ENCODE data around the gene GPR141.

GPR141 gene

GRCh38 chr7:37665352-37666022 is 18.1 kb upstream of the GPR141 start:
- H3K9me3 ChIP-seq (ENCODE audit: control insufficient read depth in 1 of 2, low read length in 2 of 2): no peaks in the 10 kb centered on the region
- no peak overlapping the region for H3K4me3 ChIP-seq (ENCODE audit: low read depth in 1 of 2, low read length in 2 of 2)
- H3K36me3 ChIP-seq (ENCODE audit: control insufficient read depth in 1 of 2, insufficient read depth in 2 of 2, low read length in 2 of 2): no peaks in the 10 kb centered on the region
- H3K27me3 ChIP-seq (ENCODE audit: low read depth, low read length): no peaks in the 10 kb centered on the region
- no peak overlapping the region for H3K27ac ChIP-seq (ENCODE audit: low read length)
- H3K4me1 ChIP-seq (ENCODE audit: control insufficient read depth in 1 of 2, insufficient read depth in 2 of 2, low read length in 2 of 2): no peaks in the 10 kb centered on the region

GRCh38 chr7:37666026-37666799 is 17.4 kb upstream of the GPR141 start:
- Histone ChIP-seq H3K4me1 (ENCODE audit: control insufficient read depth in 1 of 2, insufficient read depth in 2 of 2, low read length in 2 of 2) (no peaks in the 10 kb centered on the region), H3K9me3 (ENCODE audit: control insufficient read depth in 1 of 2, low read length in 2 of 2) (no peaks in the 10 kb centered on the region), H3K4me3 (ENCODE audit: low read depth in 1 of 2, low read length in 2 of 2) (no peak overlapping the region), H3K27ac (ENCODE audit: low read length) (no peak overlapping the region), H3K36me3 (ENCODE audit: control insufficient read depth in 1 of 2, insufficient read depth in 2 of 2, low read length in 2 of 2) (no peaks in the 10 kb centered on the region), H3K27me3 (ENCODE audit: low read depth, low read length) (no peaks in the 10 kb centered on the region)

DNA sequence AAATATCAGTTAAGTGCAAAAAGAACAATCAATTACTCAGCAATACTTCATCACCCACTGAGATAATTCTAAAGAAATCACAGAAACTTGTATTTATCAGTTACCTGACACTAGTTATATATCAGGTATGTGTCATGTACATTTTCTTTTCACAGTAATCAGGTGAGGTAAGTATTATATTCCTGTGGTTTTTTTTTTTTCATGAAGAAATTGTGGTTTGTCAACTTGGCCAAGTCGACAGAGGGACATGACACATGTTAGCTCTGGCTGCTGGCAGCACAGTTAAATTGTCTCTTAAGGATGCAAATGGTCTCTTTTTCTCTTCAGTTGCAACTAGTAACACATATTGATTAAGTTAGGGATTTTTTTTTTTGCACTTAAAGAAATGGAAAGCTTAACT is 13.7 kb upstream of the GPR141 start:
- no peaks in the 10 kb centered on the region for H3K9me3 ChIP-seq (ENCODE audit: control insufficient read depth in 1 of 2, low read length in 2 of 2)
- no peaks in the 10 kb centered on the region for H3K27me3 ChIP-seq (ENCODE audit: low read depth, low read length)
- no peaks in the 10 kb centered on the region for H3K36me3 ChIP-seq (ENCODE audit: control insufficient read depth in 1 of 2, insufficient read depth in 2 of 2, low read length in 2 of 2)
- no peak overlapping the region for H3K4me3 ChIP-seq (ENCODE audit: low read depth in 1 of 2, low read length in 2 of 2)
- H3K4me1 ChIP-seq (ENCODE audit: control insufficient read depth in 1 of 2, insufficient read depth in 2 of 2, low read length in 2 of 2): no peaks in the 10 kb centered on the region
- no peak overlapping the region for H3K27ac ChIP-seq (ENCODE audit: low read length)

- Histone ChIP-seq H3K9me3 (ENCODE audit: control insufficient read depth in 1 of 2, low read length in 2 of 2) (no peaks in the 10 kb centered on the region), H3K27me3 (ENCODE audit: low read depth, low read length) (no peaks in the 10 kb centered on the region), H3K36me3 (ENCODE audit: control insufficient read depth in 1 of 2, insufficient read depth in 2 of 2, low read length in 2 of 2) (no peaks in the 10 kb centered on the region), H3K4me3 (ENCODE audit: low read depth in 1 of 2, low read length in 2 of 2) (no peak overlapping the region), H3K27ac (ENCODE audit: low read length) (no peak overlapping the region), H3K4me1 (ENCODE audit: control insufficient read depth in 1 of 2, insufficient read depth in 2 of 2, low read length in 2 of 2) (no peaks in the 10 kb centered on the region)
Measured at GRCh38 chr7:37670436-37670835, 13.1 kb upstream of the GPR141 start.

GRCh38 chr7:37671876-37672275 is 11.7 kb upstream of the GPR141 start:
- no peaks in the 10 kb centered on the region for H3K4me1 ChIP-seq (ENCODE audit: control insufficient read depth in 1 of 2, insufficient read depth in 2 of 2, low read length in 2 of 2)
- no peak overlapping the region for H3K27ac ChIP-seq (ENCODE audit: low read length)
- no peak overlapping the region for H3K4me3 ChIP-seq (ENCODE audit: low read depth in 1 of 2, low read length in 2 of 2)
- no peaks in the 10 kb centered on the region for H3K27me3 ChIP-seq (ENCODE audit: low read depth, low read length)
- no peaks in the 10 kb centered on the region for H3K9me3 ChIP-seq (ENCODE audit: control insufficient read depth in 1 of 2, low read length in 2 of 2)
- no peaks in the 10 kb centered on the region for H3K36me3 ChIP-seq (ENCODE audit: control insufficient read depth in 1 of 2, insufficient read depth in 2 of 2, low read length in 2 of 2)

- Histone ChIP-seq H3K9me3 (ENCODE audit: control insufficient read depth in 1 of 2, low read length in 2 of 2) (no peaks in the 10 kb centered on the region), H3K4me1 (ENCODE audit: control insufficient read depth in 1 of 2, insufficient read depth in 2 of 2, low read length in 2 of 2) (no peaks in the 10 kb centered on the region), H3K36me3 (ENCODE audit: control insufficient read depth in 1 of 2, insufficient read depth in 2 of 2, low read length in 2 of 2) (no peaks in the 10 kb centered on the region), H3K27me3 (ENCODE audit: low read depth, low read length) (no peaks in the 10 kb centered on the region), H3K4me3 (ENCODE audit: low read depth in 1 of 2, low read length in 2 of 2) (no peak overlapping the region), H3K27ac (ENCODE audit: low read length) (no peak overlapping the region)
Measured at GRCh38 chr7:37672926-37673325, 10.6 kb upstream of the GPR141 start.

DNA sequence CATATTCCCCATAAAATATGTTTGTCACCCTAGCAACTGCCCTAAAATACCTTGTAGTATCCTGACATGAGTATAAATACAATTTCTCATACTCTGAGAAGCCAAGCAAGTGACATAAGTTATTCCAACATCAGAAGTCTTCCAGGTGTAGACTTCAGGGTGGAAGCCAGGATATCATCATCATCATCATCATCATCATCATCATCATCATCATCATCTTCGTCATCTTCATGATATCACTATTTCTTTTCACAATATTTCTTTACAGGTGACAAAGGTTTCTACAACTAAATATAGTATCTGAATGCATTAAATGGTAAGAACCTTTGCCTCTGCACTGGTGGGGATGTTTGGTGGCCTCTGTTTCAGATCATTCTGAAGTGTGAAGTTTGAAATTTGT is 10.0 kb upstream of the GPR141 start:
- Histone ChIP-seq H3K27ac (ENCODE audit: low read length) (no peak overlapping the region), H3K27me3 (ENCODE audit: low read depth, low read length) (no peaks in the 10 kb centered on the region), H3K4me1 (ENCODE audit: control insufficient read depth in 1 of 2, insufficient read depth in 2 of 2, low read length in 2 of 2) (no peaks in the 10 kb centered on the region), H3K36me3 (ENCODE audit: control insufficient read depth in 1 of 2, insufficient read depth in 2 of 2, low read length in 2 of 2) (no peaks in the 10 kb centered on the region), H3K9me3 (ENCODE audit: control insufficient read depth in 1 of 2, low read length in 2 of 2) (no peaks in the 10 kb centered on the region), H3K4me3 (ENCODE audit: low read depth in 1 of 2, low read length in 2 of 2) (no peak overlapping the region)

DNA sequence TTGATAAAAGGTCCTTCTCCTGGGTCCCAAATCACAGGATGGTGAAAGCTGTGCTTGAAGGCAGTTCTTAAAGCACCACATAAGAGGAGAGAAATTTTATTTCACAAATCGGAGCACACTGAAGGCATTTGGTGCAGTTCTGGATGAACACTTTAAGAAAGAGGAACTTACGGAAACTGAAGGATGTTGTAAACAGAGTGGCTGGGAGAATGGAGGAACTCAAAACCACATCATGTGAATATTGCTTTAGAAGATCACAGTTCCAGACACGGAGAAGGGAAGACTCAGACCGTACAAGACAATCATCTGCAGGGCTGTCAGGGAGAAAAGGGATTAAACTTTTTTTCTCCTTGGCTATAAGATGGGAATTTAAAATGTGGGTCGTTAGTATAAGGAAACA is 9.0 kb upstream of the GPR141 start:
- H3K9me3 ChIP-seq (ENCODE audit: control insufficient read depth in 1 of 2, low read length in 2 of 2): no peaks in the 10 kb centered on the region
- no peaks in the 10 kb centered on the region for H3K36me3 ChIP-seq (ENCODE audit: control insufficient read depth in 1 of 2, insufficient read depth in 2 of 2, low read length in 2 of 2)
- H3K27ac ChIP-seq (ENCODE audit: low read length): no peak overlapping the region
- H3K4me3 ChIP-seq (ENCODE audit: low read depth in 1 of 2, low read length in 2 of 2): no peak overlapping the region
- H3K27me3 ChIP-seq (ENCODE audit: low read depth, low read length): no peaks in the 10 kb centered on the region
- H3K4me1 ChIP-seq (ENCODE audit: control insufficient read depth in 1 of 2, insufficient read depth in 2 of 2, low read length in 2 of 2): no peaks in the 10 kb centered on the region

DNA sequence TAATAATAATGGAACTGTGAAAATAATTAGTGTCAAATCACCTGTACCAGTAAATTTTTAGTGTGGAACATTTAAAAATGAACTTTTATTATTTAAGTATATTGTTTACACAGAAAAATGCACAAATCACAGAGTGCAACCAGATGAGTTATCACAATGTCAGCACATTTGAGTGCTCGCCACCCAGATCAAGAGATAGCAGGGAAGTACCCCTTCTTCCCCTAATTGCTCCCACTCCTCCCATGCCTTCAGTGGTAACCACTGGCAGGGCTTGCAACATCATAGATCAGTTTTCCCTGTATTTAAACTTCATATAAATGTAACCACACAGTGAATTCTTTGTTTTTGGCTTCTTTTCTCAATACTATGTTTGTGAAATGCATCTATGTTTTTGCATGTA is 7.8 kb upstream of the GPR141 start:
- Histone ChIP-seq H3K36me3 (ENCODE audit: control insufficient read depth in 1 of 2, insufficient read depth in 2 of 2, low read length in 2 of 2) (no peaks in the 10 kb centered on the region), H3K27ac (ENCODE audit: low read length) (no peak overlapping the region), H3K9me3 (ENCODE audit: control insufficient read depth in 1 of 2, low read length in 2 of 2) (no peaks in the 10 kb centered on the region), H3K4me1 (ENCODE audit: control insufficient read depth in 1 of 2, insufficient read depth in 2 of 2, low read length in 2 of 2) (no peaks in the 10 kb centered on the region), H3K27me3 (ENCODE audit: low read depth, low read length) (no peaks in the 10 kb centered on the region), H3K4me3 (ENCODE audit: low read depth in 1 of 2, low read length in 2 of 2) (no peak overlapping the region)

DNA sequence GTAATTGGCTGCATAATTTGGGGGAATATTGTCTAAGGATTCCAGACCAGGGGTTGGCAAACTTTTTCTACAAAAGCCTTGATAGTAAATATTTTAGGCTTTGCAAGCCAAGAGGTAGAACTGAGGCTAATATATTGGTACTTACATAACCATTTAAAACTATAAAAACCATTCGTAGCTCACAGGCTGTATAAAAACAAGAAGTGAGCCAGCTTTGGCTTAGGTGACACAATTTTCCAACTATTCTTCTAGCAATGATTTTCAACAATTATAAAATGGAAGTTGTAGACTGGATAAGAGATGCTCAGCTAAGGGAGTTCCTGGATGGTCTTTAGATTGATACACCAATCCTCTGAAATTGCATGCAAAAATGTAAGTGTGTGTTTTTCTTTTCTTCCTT is 1.4 kb downstream of the GPR141 start:
- Histone ChIP-seq H3K4me3 (ENCODE audit: low read depth in 1 of 2, low read length in 2 of 2) (no peak overlapping the region), H3K9me3 (ENCODE audit: control insufficient read depth in 1 of 2, low read length in 2 of 2) (no peaks in the 10 kb centered on the region), H3K27ac (ENCODE audit: low read length) (no peak overlapping the region), H3K27me3 (ENCODE audit: low read depth, low read length) (no peaks in the 10 kb centered on the region), H3K36me3 (ENCODE audit: control insufficient read depth in 1 of 2, insufficient read depth in 2 of 2, low read length in 2 of 2) (no peaks in the 10 kb centered on the region), H3K4me1 (ENCODE audit: control insufficient read depth in 1 of 2, insufficient read depth in 2 of 2, low read length in 2 of 2) (no peaks in the 10 kb centered on the region)

DNA sequence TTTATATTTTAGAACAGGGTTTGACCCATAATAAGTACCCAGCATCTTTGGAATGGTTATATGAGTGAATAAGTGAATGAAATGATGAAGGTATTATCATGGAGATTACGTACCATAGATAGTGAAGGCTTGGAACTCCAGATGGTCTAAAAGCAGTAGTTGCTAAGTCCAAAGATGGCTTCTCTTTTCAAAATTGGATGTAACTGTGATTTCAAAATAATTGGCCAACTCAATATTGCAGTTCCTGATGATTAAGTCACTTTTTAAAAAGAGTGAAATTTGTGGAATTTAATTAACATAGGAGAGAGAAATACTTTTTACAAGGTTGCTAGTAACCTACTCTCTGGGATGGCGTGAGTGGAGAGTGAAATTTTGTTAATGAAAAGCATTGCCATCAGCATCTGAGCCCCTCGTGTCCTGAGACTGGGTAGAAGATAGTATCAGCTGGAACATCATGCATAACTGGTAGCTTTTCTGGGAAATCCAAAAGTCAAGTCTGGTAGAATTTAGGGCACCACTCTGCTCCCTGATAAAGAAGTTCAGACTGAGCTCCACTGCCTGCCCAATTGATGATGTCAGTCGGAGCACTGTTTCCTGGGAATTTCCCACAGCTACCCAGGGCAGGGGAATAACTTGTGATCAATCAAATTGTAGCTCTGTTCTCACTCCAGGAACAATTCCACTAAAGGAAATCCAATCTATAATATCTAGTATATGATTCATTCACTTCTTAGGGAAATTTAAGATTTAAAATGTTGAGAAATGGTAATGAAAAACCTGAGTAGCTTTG is 3.2 kb downstream of the GPR141 start:
- no peaks in the 10 kb centered on the region for H3K4me1 ChIP-seq (ENCODE audit: control insufficient read depth in 1 of 2, insufficient read depth in 2 of 2, low read length in 2 of 2)
- H3K4me3 ChIP-seq (ENCODE audit: low read depth in 1 of 2, low read length in 2 of 2): no peak overlapping the region
- no peaks in the 10 kb centered on the region for H3K27me3 ChIP-seq (ENCODE audit: low read depth, low read length)
- no peaks in the 10 kb centered on the region for H3K36me3 ChIP-seq (ENCODE audit: control insufficient read depth in 1 of 2, insufficient read depth in 2 of 2, low read length in 2 of 2)
- H3K27ac ChIP-seq (ENCODE audit: low read length): no peak overlapping the region
- H3K9me3 ChIP-seq (ENCODE audit: control insufficient read depth in 1 of 2, low read length in 2 of 2): no peaks in the 10 kb centered on the region
